Gastroesophageal sphincter (tissue), 4 donors: ENCODE results near the gene BACH2. TPM values are rescaled to one million over a fixed set of nuclear protein-coding genes. Genes with fewer than 3 reads are reported as not detected.

Experiments used
- ATAC-seq: fragments of 150-250 bp; one replicate; pipeline ENCODE4 v1.9.1; 2016; ENCODE audit warnings: mild to moderate bottlenecking, moderate library complexity
- H3K27ac ChIP-seq, 4 donors: fragments of 200-600 bp; sonication (generic) in 3 of 4; 1 replicate in 3 of 4; 2 replicates in 1 of 4; pipeline ENCODE4 v1.5.1; 2016 to 2019
- H3K27me3 ChIP-seq: fragments of 200-600 bp; sonication (generic); one replicate; pipeline ENCODE4 v1.5.1; 2019
- H3K36me3 ChIP-seq, 2 donors: fragments of 200-600 bp; sonication (generic); one replicate each; pipeline ENCODE4 v1.5.1; 2019; ENCODE audit warnings: control low read depth in 1 of 2
- H3K4me1 ChIP-seq, 3 donors: fragments of 200-600 bp; sonication (generic); 1 replicate in 2 of 3; 2 replicates in 1 of 3; pipeline ENCODE4 v1.5.1; 2016 to 2019; ENCODE audit warnings: control low read depth in 2 of 3
- H3K4me3 ChIP-seq, 2 donors: fragments of 200-600 bp; sonication (generic); one replicate each; pipeline ENCODE4 v1.5.1; 2019; ENCODE audit warnings: mild to moderate bottlenecking in 1 of 2, moderate library complexity in 1 of 2
- H3K9me3 ChIP-seq, 3 donors: fragments of 200-600 bp; sonication (generic); one replicate each; pipeline ENCODE4 v1.5.1; 2017 to 2019; ENCODE audit warnings: control low read depth in 2 of 3
- EP300 ChIP-seq: sonication (generic); formaldehyde crosslinking; IDR thresholded peaks from one replicate; pipeline ENCODE4 v1.6.1; 2017; ENCODE audit warnings: antibody characterized with exemption, mild to moderate bottlenecking
- POLR2A ChIP-seq, 2 donors: fragments of 450-650 bp; IDR thresholded peaks; one replicate each; pipeline ENCODE4 v1.6.1; 2017; ENCODE audit warnings: antibody characterized with exemption in 2 of 2, mild to moderate bottlenecking in 2 of 2, moderate library complexity in 1 of 2
- POLR2AphosphoS5 ChIP-seq: sonication (generic); formaldehyde crosslinking; IDR thresholded peaks from one replicate; pipeline ENCODE4 v1.6.1; 2017; ENCODE audit warnings: antibody characterized with exemption
- WGBS, 2 donors: methylation state at CpG; one replicate each; pipeline ENCODE4 v1.1.5; 2018; ENCODE audit warnings: low coverage in 1 of 2; 5-methylcytosine and 5-hydroxymethylcytosine counted together
- total RNA-seq, 4 donors: library from RNA; depleted of rRNA; stranded (reverse); fragments of >200 nt; gene quantifications; one replicate each; pipeline ENCODE4 v1.1.0, GENCODE V29; 2016
- TF ChIP-seq, protein P1 (sequence below), 4 experiments: fragments of 200-600 bp in 2 of 4; fragments of 450-650 bp in 2 of 4; sonication (generic) in 1 of 4; IDR thresholded peaks; one replicate each; pipeline ENCODE4 v1.5.1; 2017 to 2019; ENCODE audit warnings: antibody characterized with exemption in 4 of 4, mild to moderate bottlenecking in 2 of 4, moderate library complexity in 2 of 4

Gene BACH2
- total RNA-seq, 4 donors from 2014 or later, result 3.5 to 10.4 (median 3.9) TPM

- Histone ChIP-seq H3K4me3 (no peak overlapping the region), H3K27me3 (no peaks in the 10 kb centered on the region), H3K27ac (no peak overlapping the region), H3K36me3 (no peaks in the 10 kb centered on the region), H3K4me1 (no peaks in the 10 kb centered on the region), H3K9me3 (peaks cover 0 to 7% (median 0%) of the 10 kb centered on the region in 3 donors)
- 97 to 100% methylated on average over 3 to 4 of the region's 5 CpGs for WGBS, 2 donors
- TF ChIP-seq EP300 (no peak), POLR2A (IDR thresholded peaks at IDR 0.05) (no peak), POLR2AphosphoS5 (no peak)
- TF ChIP-seq, protein P1, sequence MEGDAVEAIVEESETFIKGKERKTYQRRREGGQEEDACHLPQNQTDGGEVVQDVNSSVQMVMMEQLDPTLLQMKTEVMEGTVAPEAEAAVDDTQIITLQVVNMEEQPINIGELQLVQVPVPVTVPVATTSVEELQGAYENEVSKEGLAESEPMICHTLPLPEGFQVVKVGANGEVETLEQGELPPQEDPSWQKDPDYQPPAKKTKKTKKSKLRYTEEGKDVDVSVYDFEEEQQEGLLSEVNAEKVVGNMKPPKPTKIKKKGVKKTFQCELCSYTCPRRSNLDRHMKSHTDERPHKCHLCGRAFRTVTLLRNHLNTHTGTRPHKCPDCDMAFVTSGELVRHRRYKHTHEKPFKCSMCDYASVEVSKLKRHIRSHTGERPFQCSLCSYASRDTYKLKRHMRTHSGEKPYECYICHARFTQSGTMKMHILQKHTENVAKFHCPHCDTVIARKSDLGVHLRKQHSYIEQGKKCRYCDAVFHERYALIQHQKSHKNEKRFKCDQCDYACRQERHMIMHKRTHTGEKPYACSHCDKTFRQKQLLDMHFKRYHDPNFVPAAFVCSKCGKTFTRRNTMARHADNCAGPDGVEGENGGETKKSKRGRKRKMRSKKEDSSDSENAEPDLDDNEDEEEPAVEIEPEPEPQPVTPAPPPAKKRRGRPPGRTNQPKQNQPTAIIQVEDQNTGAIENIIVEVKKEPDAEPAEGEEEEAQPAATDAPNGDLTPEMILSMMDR (IDR thresholded peaks at IDR 0.05), result no peak
- no peak for ATAC-seq
Observed at GRCh38 chr6:90053614-90054013, 243.0 kb downstream of the BACH2 start.

DNA sequence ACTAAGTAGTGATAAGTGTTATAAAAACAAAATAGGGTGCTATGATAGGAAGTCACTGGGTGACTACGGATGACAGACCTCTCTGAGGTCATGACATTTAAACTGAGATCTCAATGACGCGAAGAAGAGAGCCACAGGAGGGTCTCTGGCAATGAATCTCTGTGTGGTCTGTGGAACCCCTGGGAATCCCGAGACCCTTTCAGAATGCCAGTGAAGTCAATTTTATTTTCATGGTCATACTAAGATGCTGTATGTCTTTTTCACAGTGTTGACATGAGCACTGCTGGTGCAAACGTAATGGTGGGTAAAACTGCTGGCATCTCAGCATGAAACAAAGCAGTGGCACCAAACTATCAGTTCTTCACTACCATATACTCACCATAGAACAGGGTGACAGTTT lies 247.3 kb downstream of the BACH2 start:
- WGBS, 2 donors, result 75 to 82% methylated on average over 5 of the region's 5 CpGs
- TF ChIP-seq, protein P1 (IDR thresholded peaks at IDR 0.05), result no peak
- TF ChIP-seq EP300 (no peak), POLR2AphosphoS5 (no peak), POLR2A (IDR thresholded peaks at IDR 0.05) (no peak)
- Histone ChIP-seq H3K27ac (no peak overlapping the region), H3K36me3 (no peaks in the 10 kb centered on the region), H3K9me3 (peaks cover 0 to 7% (median 0%) of the 10 kb centered on the region in 3 donors), H3K27me3 (no peaks in the 10 kb centered on the region), H3K4me3 (no peak overlapping the region), H3K4me1 (no peaks in the 10 kb centered on the region)
- no peak for ATAC-seq

DNA sequence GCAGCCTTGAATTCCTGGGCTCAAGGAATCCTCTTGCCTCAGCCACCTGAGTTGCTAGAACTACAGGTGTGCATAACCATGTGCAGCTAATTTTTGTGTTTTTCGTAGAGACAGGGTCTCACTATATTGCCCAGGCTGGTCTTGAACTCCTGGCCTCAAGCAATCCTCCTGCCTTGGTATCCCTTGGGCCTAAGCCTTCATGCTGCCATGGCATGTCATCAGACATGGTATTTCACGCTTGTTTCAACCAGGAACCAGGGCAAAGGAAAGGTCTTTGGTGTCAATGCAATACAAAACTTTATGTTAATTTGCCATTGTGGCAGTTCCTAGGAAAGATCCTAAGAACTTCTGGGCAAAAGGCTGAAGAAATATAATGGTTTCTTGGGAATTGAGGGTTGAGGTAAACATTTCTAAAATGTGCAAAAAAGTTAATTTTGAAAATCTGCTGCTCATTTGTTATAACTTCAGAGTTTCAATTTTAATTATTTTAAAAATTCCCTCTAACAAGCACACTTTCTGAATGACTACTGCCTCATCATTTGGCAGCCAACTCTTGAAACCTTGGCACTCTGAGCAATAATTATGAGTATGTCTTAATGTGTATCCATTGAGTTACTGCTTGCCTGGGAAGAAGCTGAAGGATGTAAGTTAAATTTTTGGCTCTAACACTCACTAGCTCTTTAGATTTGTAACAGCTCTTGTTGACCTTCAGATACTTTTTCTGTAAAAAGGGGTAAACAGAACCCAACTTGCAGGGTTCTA lies 248.3 kb downstream of the BACH2 start:
- no peak for ATAC-seq
- no peaks in the 10 kb centered on the region for H3K9me3 ChIP-seq
- no peaks in the 10 kb centered on the region for H3K27me3 ChIP-seq
- no peaks in the 10 kb centered on the region for H3K36me3 ChIP-seq
- 90 to 94% methylated on average over 2 of the region's 2 CpGs for WGBS, 2 donors
- no peaks in the 10 kb centered on the region for H3K4me1 ChIP-seq
- TF ChIP-seq, protein P1 (IDR thresholded peaks at IDR 0.05), result no peak
- TF ChIP-seq POLR2AphosphoS5, result no peak
- TF ChIP-seq EP300, result no peak
- no peak for TF ChIP-seq POLR2A (IDR thresholded peaks at IDR 0.05)
- no peak overlapping the region for H3K27ac ChIP-seq
- no peak overlapping the region for H3K4me3 ChIP-seq

DNA sequence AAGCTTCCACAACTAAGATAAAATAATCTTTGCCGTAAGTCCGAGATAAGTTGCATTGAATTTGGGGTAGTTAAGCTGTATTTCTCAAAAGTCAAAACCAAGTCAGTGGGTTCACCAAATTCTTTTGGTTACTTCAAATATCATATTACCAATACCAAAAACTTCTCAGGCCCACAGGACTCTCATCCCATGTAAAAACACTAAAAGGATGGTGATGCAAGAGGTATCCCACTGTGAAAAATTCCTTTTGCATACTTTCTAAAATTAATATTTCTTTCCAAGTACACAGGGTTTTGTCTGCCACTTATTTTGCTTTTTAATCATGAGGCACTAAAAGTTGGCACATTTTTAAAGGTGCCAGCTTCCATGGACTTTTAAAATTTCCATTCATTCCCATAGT lies 251.1 kb downstream of the BACH2 start:
- TF ChIP-seq POLR2AphosphoS5, result no peak
- WGBS, 2 donors, result 94 to 95% methylated on average over 2 of the region's 2 CpGs
- no peaks in the 10 kb centered on the region for H3K27me3 ChIP-seq
- no peaks in the 10 kb centered on the region for H3K9me3 ChIP-seq
- H3K4me1 ChIP-seq, result no peaks in the 10 kb centered on the region
- H3K27ac ChIP-seq, result no peak overlapping the region
- no peaks in the 10 kb centered on the region for H3K36me3 ChIP-seq
- ATAC-seq, result no peak
- H3K4me3 ChIP-seq, result no peak overlapping the region

GRCh38 chr6:90044833-90045381 lies 251.7 kb downstream of the BACH2 start:
- no peaks in the 10 kb centered on the region for H3K36me3 ChIP-seq
- H3K4me3 ChIP-seq, result no peak overlapping the region
- ATAC-seq, result no peak
- H3K27ac ChIP-seq, result no peak overlapping the region
- no peak for TF ChIP-seq EP300
- TF ChIP-seq, protein P1 (IDR thresholded peaks at IDR 0.05), result no peak
- no peak for TF ChIP-seq POLR2A (IDR thresholded peaks at IDR 0.05)
- no peak for TF ChIP-seq POLR2AphosphoS5
- no peaks in the 10 kb centered on the region for H3K9me3 ChIP-seq
- H3K27me3 ChIP-seq, result no peaks in the 10 kb centered on the region
- no peaks in the 10 kb centered on the region for H3K4me1 ChIP-seq
- 62 to 67% methylated on average over 1 to 3 of the region's 3 CpGs for WGBS, 2 donors
